Ureter (tissue), 1 donor: ENCODE results near the gene NAPEPLD. TPM values are rescaled to one million over a fixed set of nuclear protein-coding genes. Genes with fewer than 3 reads are reported as not detected.
"Not testable (repeated sequence)": the region's sequence is repeated elsewhere in the genome, so short reads cannot be mapped to it uniquely, and the experiment has no call there.

Source experiments
- DNase-seq: peaks from one replicate; pipeline ENCODE4 v3.0.0-alpha.2; 2020; ENCODE audit warnings: low spot score
- total RNA-seq: library from RNA; stranded (reverse); gene quantifications from one replicate; pipeline ENCODE4 v1.2.4, GENCODE V29; 2023
- donor health status: DM: yes; HTN: yes; CAD: no.

NAPEPLD gene
- 14.7 TPM for total RNA-seq

GRCh38 chr7:103148994-103149807 is at the start of gene NAPEPLD:
NAPEPLD (minus strand) TSS chr7:103149099; CDS start chr7:103128776, 20,323 bp downstream.
- peak; percentile 87 for DNase-seq

DNA sequence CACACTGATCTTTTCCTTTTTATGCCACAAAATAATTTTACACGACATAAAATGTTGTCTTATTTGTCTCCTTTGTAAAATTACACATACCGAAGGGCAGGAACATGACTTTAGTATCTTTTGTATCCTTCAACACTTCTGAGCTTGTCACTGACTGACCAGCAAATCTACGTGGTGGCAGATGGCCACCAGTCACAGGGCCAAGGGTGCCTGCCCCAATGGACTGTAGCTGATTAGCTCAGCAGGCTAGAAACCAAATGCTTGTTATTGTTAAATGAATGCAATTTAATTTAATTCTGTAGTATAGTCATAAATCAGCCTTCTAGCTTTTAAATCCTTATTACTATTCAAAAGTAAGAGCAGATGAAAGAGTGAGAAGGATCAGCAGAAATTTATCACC is 49.2 kb upstream of the NAPEPLD start:
- not testable (repeated sequence) for DNase-seq

DNA sequence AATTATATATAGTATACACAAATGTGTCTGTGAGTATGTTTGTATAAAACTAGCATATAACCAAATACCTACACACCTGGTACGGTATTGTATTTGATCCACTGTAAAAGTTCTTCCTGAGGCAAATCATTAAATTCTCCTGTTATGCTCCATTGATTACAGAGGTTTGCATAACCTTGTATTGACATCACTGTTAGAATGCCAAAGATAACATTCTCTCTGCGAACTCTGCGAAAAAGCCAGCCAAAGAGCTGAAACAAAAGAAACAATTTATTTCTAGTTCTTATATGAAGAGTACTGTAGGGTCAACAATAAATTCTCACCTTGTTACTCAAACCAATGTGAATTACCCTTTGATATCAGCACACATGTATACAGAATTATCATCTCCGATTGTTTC is 46.5 kb upstream of the NAPEPLD start:
- not testable (repeated sequence) for DNase-seq

DNA sequence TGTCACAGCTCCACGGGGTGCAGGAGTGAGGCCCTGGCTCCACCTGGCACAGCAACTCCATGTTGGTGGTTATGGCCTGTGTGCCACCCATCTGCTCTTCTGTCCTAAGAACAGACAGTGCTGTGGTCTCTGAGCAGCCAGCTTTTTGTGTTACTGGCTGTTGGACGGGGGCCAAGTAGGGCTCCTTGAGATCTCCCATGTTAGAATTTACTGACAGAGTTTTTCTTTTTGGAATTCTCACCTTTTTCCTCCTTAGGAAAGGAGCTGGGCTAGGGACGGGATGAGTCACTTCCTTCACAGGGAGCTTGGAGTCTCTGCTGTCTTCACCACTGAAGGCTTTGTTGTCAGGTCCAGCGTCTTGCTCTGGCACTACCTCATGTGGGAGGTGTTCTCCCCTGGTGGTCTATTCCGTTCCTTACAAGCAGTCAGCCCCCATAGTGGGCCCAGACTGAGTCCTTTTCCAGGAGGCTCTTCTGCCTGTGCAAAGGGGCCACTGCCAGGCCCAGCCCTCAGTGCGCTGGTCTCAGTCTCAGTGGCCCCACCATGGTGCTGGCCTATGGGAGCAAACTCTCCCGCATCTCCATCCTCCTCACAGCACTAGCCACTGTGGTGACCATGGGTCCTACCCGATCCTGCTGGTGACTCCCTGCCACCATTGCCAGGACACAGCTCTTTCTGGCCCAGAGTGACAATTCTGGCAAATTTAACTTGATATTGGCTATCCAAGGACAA is 23.7 kb upstream of the NAPEPLD start:
- DNase-seq = not testable (repeated sequence)

GRCh38 chr7:103171695-103172414 is 23.0 kb upstream of the NAPEPLD start:
- not testable (repeated sequence) for DNase-seq

DNA sequence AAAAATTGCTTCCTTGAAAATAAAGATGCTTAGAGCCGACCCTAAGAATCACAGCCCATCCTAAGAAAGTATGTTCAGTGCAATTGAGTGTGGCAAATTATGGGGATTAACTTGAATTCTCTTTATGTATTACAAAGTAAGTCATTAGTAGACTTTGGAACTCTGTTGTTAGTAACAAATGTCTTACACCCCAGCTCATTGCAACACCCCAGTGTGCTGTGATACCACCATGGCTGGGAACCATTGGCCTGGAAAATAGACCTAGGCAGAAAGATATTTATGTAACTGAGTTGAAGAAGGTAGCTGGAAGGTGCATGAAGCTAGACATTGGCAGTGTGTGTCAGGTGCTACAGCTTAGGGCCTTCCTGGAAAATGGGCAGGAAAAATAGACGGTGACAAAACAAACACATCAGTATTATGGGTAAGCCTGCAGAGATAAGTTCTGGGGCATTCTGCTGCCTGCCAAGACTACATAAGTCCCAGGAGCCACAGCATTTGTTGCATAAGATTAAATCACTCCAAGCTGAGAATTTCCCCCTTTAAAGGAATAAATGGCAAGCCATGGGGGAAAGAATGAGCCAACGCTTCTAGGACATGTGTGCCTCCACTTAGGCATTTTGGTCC is 18.1 kb upstream of the NAPEPLD start:
- not testable (repeated sequence) for DNase-seq

GRCh38 chr7:103163087-103163825 is 14.4 kb upstream of the NAPEPLD start:
- DNase-seq = not testable (repeated sequence)

- not testable (repeated sequence) for DNase-seq
Observed at GRCh38 chr7:103162641-103163040, 13.7 kb upstream of the NAPEPLD start.

- not testable (repeated sequence) for DNase-seq
Observed at GRCh38 chr7:103161998-103162616, 13.2 kb upstream of the NAPEPLD start.

DNA sequence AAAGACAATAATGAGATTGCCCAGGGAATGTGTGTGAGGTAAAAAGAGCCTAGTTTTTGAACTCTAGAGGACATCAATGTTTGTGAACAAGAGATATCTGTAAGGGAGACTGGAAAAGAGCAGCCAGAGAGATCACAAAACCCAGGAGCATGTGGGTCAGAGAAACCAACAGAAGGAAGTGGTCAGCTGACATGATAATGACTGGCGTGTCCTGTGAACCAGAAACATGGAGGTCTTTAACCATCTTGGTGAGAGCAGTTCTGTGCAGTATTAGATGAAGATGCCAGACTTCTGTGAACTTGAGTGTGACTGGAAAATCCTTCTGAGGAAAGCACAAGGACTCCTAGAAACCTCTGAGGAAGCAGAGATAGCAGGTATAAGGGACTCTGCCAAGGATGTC is 10.2 kb upstream of the NAPEPLD start:
- not testable (repeated sequence) for DNase-seq

- not testable (repeated sequence) for DNase-seq
Observed at GRCh38 chr7:103155331-103156024, 6.6 kb upstream of the NAPEPLD start.

- DNase-seq = no peak
Observed at GRCh38 chr7:103154042-103154441, 5.1 kb upstream of the NAPEPLD start.

- not testable (repeated sequence) for DNase-seq
Observed at GRCh38 chr7:103152744-103153617, 4.1 kb upstream of the NAPEPLD start.

GRCh38 chr7:103151993-103152676 is 3.2 kb upstream of the NAPEPLD start:
- not testable (repeated sequence) for DNase-seq

GRCh38 chr7:103150192-103150591 is 1.3 kb upstream of the NAPEPLD start:
- no peak for DNase-seq

DNA sequence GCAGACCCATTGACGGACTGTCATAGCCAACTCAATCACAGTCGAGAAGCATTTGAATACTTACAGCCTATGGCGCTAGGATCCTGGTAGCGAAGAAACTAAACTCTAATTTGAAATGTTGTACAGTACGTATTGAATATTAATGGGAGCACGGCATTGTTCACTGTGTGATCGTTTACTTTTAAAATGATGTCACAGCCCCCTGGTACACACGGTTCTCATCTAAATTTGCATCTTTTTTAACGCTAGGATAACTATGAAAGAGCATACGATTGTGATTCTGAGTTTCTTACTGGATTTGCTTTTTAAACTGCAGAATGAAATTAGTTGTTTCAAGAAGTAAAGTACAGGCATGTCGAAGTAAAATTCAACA is 895 bp upstream of the NAPEPLD start:
- DNase-seq = no peak

DNA sequence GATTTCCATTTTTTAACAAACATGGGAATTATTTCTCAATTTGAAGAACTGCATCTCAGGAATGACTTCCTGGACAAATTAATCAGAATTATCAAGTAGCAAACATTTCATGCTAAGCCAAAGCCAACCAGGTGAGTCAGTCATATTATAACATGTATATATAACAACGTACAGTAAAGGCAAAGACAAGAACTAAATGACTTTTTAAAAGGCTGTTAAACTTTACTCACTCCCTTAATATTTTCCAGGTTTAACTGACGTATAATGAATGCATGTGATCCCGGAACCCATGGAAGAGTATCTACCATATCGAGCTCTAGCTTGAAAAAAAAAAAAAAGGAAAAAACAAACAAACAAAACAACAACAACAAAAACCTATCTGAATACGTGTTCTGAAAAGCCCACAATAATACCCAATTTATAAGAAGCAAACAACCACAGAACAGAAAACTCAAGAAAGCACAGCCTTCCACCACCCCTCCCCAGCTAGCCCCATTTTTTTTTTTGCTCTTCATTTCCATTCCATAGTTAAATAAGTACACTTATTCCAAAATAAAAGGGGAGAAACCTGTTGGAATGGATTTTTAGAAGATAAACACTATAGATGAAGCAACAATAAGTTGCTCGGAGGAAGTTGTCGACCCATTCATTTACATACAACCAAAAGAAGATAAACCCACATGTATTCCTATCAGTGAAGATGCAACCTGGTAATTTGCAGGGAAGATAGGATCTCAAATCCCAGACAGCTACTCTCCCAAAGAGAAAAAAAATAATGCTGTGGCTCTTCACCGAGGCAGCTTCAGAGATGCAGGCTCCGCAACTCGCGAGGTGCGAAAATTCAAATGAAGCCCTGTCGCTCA is 537 bp downstream of the NAPEPLD start:
- no peak for DNase-seq
